SK-N-SH treated with all-trans-retinoic acid at 6 μM for 48 hours (cell line): ENCODE results near the gene ARHGEF16.

Source experiments
- ESRRG ChIP-seq: fragments of 250-450 bp; sonication (Bioruptor Pico); IDR thresholded peaks from 2 replicates; pipeline ENCODE4 v1.6.1; 2021; ENCODE audit warnings: mild to moderate bottlenecking
- SNAI2 ChIP-seq: fragments of 250-450 bp; sonication (Bioruptor Pico); IDR thresholded peaks from 2 replicates; pipeline ENCODE4 v1.5.0; 2020; ENCODE audit warnings: mild to moderate bottlenecking, moderate library complexity
- ZNF565 ChIP-seq: fragments of 450-650 bp; formaldehyde crosslinking; conservative IDR thresholded peaks from 2 replicates; pipeline ENCODE4 v1.5.0; 2020; ENCODE audit warnings: low read depth, mild to moderate bottlenecking, moderate library complexity

GRCh38 chr1:3442331-3442730 lies 12.1 kb upstream of the ARHGEF16 start:
- no peak for TF ChIP-seq ZNF565 (CRISPR knock-in tag)
- TF ChIP-seq ESRRG (CRISPR knock-in tag): no peak
- no peak for TF ChIP-seq SNAI2 (CRISPR knock-in tag)
